Caco-2 (cell line): ENCODE measurements around the gene PPTC7. TPM values are rescaled to one million over a fixed set of nuclear protein-coding genes. Genes with fewer than 3 reads are reported as not detected.
"Not testable (repeated sequence)": the region's sequence is repeated elsewhere in the genome, so short reads cannot be mapped to it uniquely, and the experiment has no call there.

Experiments used
- BruUV-seq: library from RNA; stranded (reverse); fragments of 400-500 nt; replicated peaks from 2 replicates; lab custom pipeline; 2021; lab: Mats Ljungman, UMichigan
- CTCF ChIA-PET: fragments of 300-600 bp; sonication (Branson Sonifier 250); formaldehyde crosslinking; loops from one replicate; lab custom pipeline; 2022; ENCODE audit warnings: antibody characterized with exemption; lab: Charles Lee
- POLR2A ChIA-PET: fragments of 300-600 bp; sonication (Branson Sonifier 250); formaldehyde crosslinking; loops from one replicate; lab custom pipeline; 2022; ENCODE audit warnings: antibody characterized with exemption; lab: Charles Lee
- DNase-seq, 2 experiments: peaks; one replicate each; pipeline versions ENCODE4 v3.0.0 to v3.0.0-alpha.2; 2020 to 2022
- H3K27me3 ChIP-seq: replicated peaks from 2 replicates; pipeline ENCODE4 v1.6.0; 2011; ENCODE audit warnings: low read length; ENCODE audit not compliant: control insufficient read depth, insufficient read depth
- H3K36me3 ChIP-seq: 2 replicates; pipeline ENCODE4 v1.5.1; 2011; ENCODE audit warnings: low read length; ENCODE audit not compliant: control insufficient read depth, insufficient read depth
- H3K4me1 ChIP-seq: fragments of 250-450 bp; sonication (Bioruptor Pico); 2 replicates; pipeline ENCODE4 v1.5.1; 2020; ENCODE audit warnings: mild to moderate bottlenecking
- H3K4me3 ChIP-seq: 2 replicates; pipeline ENCODE4 v1.5.1; 2011; ENCODE audit warnings: low read depth, mild to moderate bottlenecking, control low read depth, low read length
- H3K9me3 ChIP-seq: fragments of 250-450 bp; sonication (Bioruptor Pico); 2 replicates; pipeline ENCODE4 v1.5.1; 2020; ENCODE audit warnings: mild to moderate bottlenecking, moderate library complexity
- H3K27ac Mint-ChIP-seq: one replicate; pipeline ENCODE4 v1.8.0; 2022; ENCODE audit warnings: mixed read lengths; ENCODE audit not compliant: unreplicated experiment
- H3K27me3 Mint-ChIP-seq: one replicate; pipeline ENCODE4 v1.8.0; 2022; ENCODE audit warnings: mixed read lengths; ENCODE audit not compliant: insufficient read depth, unreplicated experiment
- H3K36me3 Mint-ChIP-seq: one replicate; pipeline ENCODE4 v1.8.0; 2022; ENCODE audit warnings: mild to moderate bottlenecking, mixed read lengths; ENCODE audit not compliant: insufficient read depth, unreplicated experiment
- H3K4me1 Mint-ChIP-seq: one replicate; pipeline ENCODE4 v1.8.0; 2022; ENCODE audit warnings: low read depth, mixed read lengths; ENCODE audit not compliant: unreplicated experiment
- H3K4me3 Mint-ChIP-seq: one replicate; pipeline ENCODE4 v1.8.0; 2022; ENCODE audit warnings: mild to moderate bottlenecking, moderate library complexity, mixed read lengths; ENCODE audit not compliant: unreplicated experiment
- H3K9me3 Mint-ChIP-seq: one replicate; pipeline ENCODE4 v1.8.0; 2022; ENCODE audit warnings: mixed read lengths; ENCODE audit not compliant: unreplicated experiment
- intact Hi-C: fragments of 100-400 bp; cut with micrococcal nuclease; formaldehyde crosslinking; loops from one replicate; pipeline ENCODE4 v1.10.0; 2022; ENCODE audit not compliant: unreplicated experiment
- total RNA-seq: library from RNA; stranded (reverse); gene quantifications from 2 replicates; pipeline ENCODE4 v1.2.3, GENCODE V29; 2022
- TF ChIP-seq, protein P1 (sequence below), 2 experiments: fragments of 200-600 bp in 1 of 2; IDR thresholded peaks; 1 replicate in 1 of 2; 2 replicates in 1 of 2; pipeline versions ENCODE4 v1.5.1 to v1.8.0; 2011 to 2022; ENCODE audit warnings: antibody characterized with exemption in 1 of 2, control low read depth in 1 of 2, inconsistent platforms in 1 of 2, low read depth in 1 of 2, low read length in 1 of 2, mild to moderate bottlenecking in 1 of 2, moderate library complexity in 1 of 2; ENCODE audit not compliant: insufficient read depth in 1 of 2, severe bottlenecking in 1 of 2, unreplicated experiment in 1 of 2

The PPTC7 gene
- total RNA-seq, 1 experiment from 2014 or later: 19.0 TPM

DNA sequence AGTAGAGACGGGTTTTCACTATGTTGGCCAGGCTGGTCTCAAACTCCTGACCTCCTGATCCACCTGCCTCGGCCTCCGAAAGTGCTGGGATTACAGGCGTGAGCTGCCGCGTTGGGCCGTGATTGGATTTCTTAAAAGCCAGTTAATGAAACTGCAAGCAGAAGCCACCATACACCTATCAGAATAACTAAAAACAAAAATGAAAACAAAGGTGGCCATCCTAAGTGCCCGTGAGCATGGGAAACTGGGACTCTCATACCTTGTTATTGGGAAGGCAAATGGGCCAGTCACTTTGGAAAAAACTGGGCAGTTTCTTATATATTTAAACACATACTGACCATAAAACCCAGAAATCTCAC lies 23.1 kb upstream of the PPTC7 start:
- Histone ChIP-seq H3K27me3 (no peaks in the 10 kb centered on the region), H3K4me1 (no peaks in the 10 kb centered on the region), H3K36me3 (no peaks in the 10 kb centered on the region), H3K4me3 (no peak overlapping the region), H3K9me3 (no peaks in the 10 kb centered on the region)
- H3K4me1 Mint-ChIP-seq: no peaks in the 10 kb centered on the region
- H3K9me3 Mint-ChIP-seq: no peaks in the 10 kb centered on the region
- BruUV-seq: no TSS peak
- ChIA-PET CTCF (interaction anchor here (0.7 to 1.0 kb wide), 2 partner anchors 99 to 1964 kb away, joined by 3 read pairs; no protein-coding TSS in a partner anchor), POLR2A (no interaction called here)
- DNase-seq: no peak
- TF ChIP-seq, protein P1, sequence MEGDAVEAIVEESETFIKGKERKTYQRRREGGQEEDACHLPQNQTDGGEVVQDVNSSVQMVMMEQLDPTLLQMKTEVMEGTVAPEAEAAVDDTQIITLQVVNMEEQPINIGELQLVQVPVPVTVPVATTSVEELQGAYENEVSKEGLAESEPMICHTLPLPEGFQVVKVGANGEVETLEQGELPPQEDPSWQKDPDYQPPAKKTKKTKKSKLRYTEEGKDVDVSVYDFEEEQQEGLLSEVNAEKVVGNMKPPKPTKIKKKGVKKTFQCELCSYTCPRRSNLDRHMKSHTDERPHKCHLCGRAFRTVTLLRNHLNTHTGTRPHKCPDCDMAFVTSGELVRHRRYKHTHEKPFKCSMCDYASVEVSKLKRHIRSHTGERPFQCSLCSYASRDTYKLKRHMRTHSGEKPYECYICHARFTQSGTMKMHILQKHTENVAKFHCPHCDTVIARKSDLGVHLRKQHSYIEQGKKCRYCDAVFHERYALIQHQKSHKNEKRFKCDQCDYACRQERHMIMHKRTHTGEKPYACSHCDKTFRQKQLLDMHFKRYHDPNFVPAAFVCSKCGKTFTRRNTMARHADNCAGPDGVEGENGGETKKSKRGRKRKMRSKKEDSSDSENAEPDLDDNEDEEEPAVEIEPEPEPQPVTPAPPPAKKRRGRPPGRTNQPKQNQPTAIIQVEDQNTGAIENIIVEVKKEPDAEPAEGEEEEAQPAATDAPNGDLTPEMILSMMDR (IDR thresholded peaks at IDR 0.05; ENCODE audit: insufficient read depth in 1 of 2, low read depth in 1 of 2, low read length in 1 of 2, severe bottlenecking in 1 of 2, unreplicated experiment in 1 of 2): no peak
- H3K27ac Mint-ChIP-seq: no peak overlapping the region
- no peaks in the 10 kb centered on the region for H3K27me3 Mint-ChIP-seq
- intact Hi-C loops: no loop called here
- H3K36me3 Mint-ChIP-seq: no peaks in the 10 kb centered on the region
- H3K4me3 Mint-ChIP-seq: no peak overlapping the region

DNA sequence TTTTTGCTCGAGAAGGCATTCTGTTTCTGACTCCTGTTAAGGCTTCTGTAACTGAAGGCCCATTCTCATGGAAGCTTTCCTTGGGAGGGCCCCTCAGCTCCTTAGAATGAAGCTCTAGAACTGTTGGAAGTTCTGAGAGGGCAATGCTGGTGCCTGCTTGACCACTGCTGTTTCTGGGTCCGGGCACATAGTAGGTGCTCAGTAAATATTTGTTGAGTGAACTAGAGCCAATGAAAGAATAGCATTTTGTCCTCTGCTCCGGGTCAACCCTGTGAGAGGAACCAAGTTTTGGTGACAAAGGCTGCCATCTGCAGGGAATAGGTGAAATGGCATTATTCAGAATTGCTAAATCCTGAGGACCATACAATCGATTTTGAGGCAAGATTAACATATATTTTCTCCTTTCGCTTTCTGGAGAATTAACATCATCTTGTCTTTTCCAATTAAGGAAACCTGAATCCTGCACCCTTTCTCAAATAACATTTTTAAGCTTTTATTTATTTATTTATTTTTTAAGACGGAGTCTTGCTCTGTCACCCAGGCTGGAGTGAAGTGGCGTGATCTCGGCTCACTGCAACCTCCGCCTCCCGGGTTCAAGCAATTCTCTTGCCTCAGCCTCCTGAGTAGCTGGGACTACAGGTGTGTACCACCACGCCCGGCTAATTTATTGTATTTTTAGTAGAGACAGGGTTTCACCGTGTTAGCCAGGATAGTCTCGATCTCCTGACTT lies 19.1 kb upstream of the PPTC7 start:
- POLR2A ChIA-PET, H3K4me3 ChIP-seq, H3K27me3 Mint-ChIP-seq, H3K36me3 ChIP-seq, H3K36me3 Mint-ChIP-seq, H3K4me3 Mint-ChIP-seq, H3K4me1 Mint-ChIP-seq, H3K4me1 ChIP-seq, BruUV-seq, H3K9me3 ChIP-seq, H3K27ac Mint-ChIP-seq, H3K9me3 Mint-ChIP-seq, H3K27me3 ChIP-seq: not testable (repeated sequence)
- DNase-seq: peak; percentile 38 to 60
- CTCF ChIA-PET: interaction anchor here (1.0 to 2.9 kb wide), 7 partner anchors 12 to 285 kb away, joined by 3 to 25 read pairs (median 4); partner anchors contain the start of genes ARPC3, FAM216A, GPN3 and RAD9B
- intact Hi-C loops: loop anchor here (1.0 kb wide), 3 partner anchors 134 to 247 kb away; partner anchors contain the start of genes ARPC3, FAM216A and GPN3
- TF ChIP-seq, protein P1 (IDR thresholded peaks at IDR 0.05; ENCODE audit: insufficient read depth in 1 of 2, low read depth in 1 of 2, low read length in 1 of 2, severe bottlenecking in 1 of 2, unreplicated experiment in 1 of 2): peak; percentile 70 to 77

- TF ChIP-seq, protein P1 (IDR thresholded peaks at IDR 0.05; ENCODE audit: insufficient read depth in 1 of 2, low read depth in 1 of 2, low read length in 1 of 2, severe bottlenecking in 1 of 2, unreplicated experiment in 1 of 2): peak; percentile 10 to 68
- H3K27me3 ChIP-seq: no peaks in the 10 kb centered on the region
- no peaks in the 10 kb centered on the region for H3K9me3 ChIP-seq
- POLR2A ChIA-PET: interaction anchor here (0.8 to 1.0 kb wide), 2 partner anchors 98 to 132 kb away, joined by 3 to 7 read pairs; partner anchors contain the start of genes FAM216A, GPN3 and RAD9B
- DNase-seq: peak in 1 of 2 experiments; percentile 48
- Mint-ChIP-seq H3K9me3 (no peaks in the 10 kb centered on the region), H3K27ac (no peak overlapping the region), H3K36me3 (no peaks in the 10 kb centered on the region), H3K27me3 (no peaks in the 10 kb centered on the region), H3K4me3 (no peak overlapping the region), H3K4me1 (no peaks in the 10 kb centered on the region)
- no peaks in the 10 kb centered on the region for H3K4me1 ChIP-seq
- no peaks in the 10 kb centered on the region for H3K36me3 ChIP-seq
- BruUV-seq: no TSS peak
- intact Hi-C loops: loop anchor here (1.0 to 2.0 kb wide), 3 partner anchors 17 to 88 kb away; partner anchors contain the start of gene PPTC7
- CTCF ChIA-PET: interaction anchor here (0.9 to 2.9 kb wide), 5 partner anchors 48 to 151 kb away, joined by 3 to 25 read pairs (median 6); partner anchors contain the start of genes ARPC3, FAM216A and GPN3
- no peak overlapping the region for H3K4me3 ChIP-seq
Measured at GRCh38 chr12:110600254-110600653, 17.1 kb upstream of the PPTC7 start.
